ENCODE measurements around the gene PRSS16. TPM values are rescaled to one million over a fixed set of nuclear protein-coding genes. Genes with fewer than 3 reads are reported as not detected.

PRSS16 gene
- total and polyA plus RNA-seq, 9 of the 15 experiments (the other 6 are each of a cell fraction or from before 2014, with no cell fraction given) = 4.5 to 21.3 (median 12.1) TPM

- WGBS (ENCODE audit: insufficient coverage, low coverage, missing lambda C conversion rate) = 77% methylated on average over 7 of the region's 7 CpGs
- Histone ChIP-seq H2AFZ (ENCODE audit: low read depth, low read length) (no peak overlapping the region), H3K36me3 (ENCODE audit: control insufficient read depth, insufficient read depth, low read length) (no peaks in the 10 kb centered on the region), H3K9me1 (ENCODE audit: control insufficient read depth, insufficient read depth, low read length) (no peaks in the 10 kb centered on the region), H3K4me1 (replicated peaks in 1 of 2; ENCODE audit: control insufficient read depth in 2 of 2, insufficient read depth in 2 of 2, low read length in 2 of 2) (peaks cover 0 to 11% of the 10 kb centered on the region in 2 experiments; a peak in 2 of 5 replicates), H3K9me3 (replicated peaks; ENCODE audit: control insufficient read depth, insufficient read depth, low read depth, low read length) (peaks cover 3% of the 10 kb centered on the region), H3K27ac (ENCODE audit: extremely low read depth, low read depth, low read length) (no peak overlapping the region), H3K4me3 (no peak overlapping the region), H3K79me2 (ENCODE audit: control insufficient read depth, insufficient read depth, low read length) (no peaks in the 10 kb centered on the region), H3K9ac (ENCODE audit: insufficient read depth in 1 of 2, low read depth in 2 of 2, low read length in 2 of 2) (no peak overlapping the region), H4K20me1 (replicated peaks; ENCODE audit: control insufficient read depth, insufficient read depth, low read length) (no peaks in the 10 kb centered on the region), H3K27me3 (ENCODE audit: control insufficient read depth in 2 of 2, insufficient read depth in 2 of 2, low read length in 2 of 2) (no peaks in the 10 kb centered on the region), H3K4me2 (ENCODE audit: insufficient read depth, low read length) (no peak overlapping the region)
- in situ Hi-C loops (cut with MboI) = no loop called here
- intact Hi-C loops (cut with micrococcal nuclease) = no loop called here
- DNase-seq (ENCODE audit: extremely low read depth in 1 of 4, low spot score in 3 of 4) (no peak), FAIRE-seq (no peak), ATAC-seq (no peak)
- POLR2A ChIA-PET = interaction anchor here (2.7 kb wide), 1 partner anchor 10 kb away, joined by 16 read pairs; no protein-coding TSS in a partner anchor
- TF ChIP-seq FOXA3 (CRISPR knock-in tag; conservative IDR thresholded peaks at IDR 0.05 in 1 of 2, IDR thresholded peaks at IDR 0.05 in 1 of 2) (peak in 1 of 2 experiments; percentile 54; a peak in 1 of 4 replicates), HLTF (IDR thresholded peaks at IDR 0.05) (no peak)
- BruUV-seq (replicated peaks) = no TSS peak
- CTCF ChIA-PET (ENCODE audit: low intra/inter-chr PET ratio) = no interaction called here
Measured at GRCh38 chr6:27241443-27241842, 6.1 kb upstream of the PRSS16 start.

- H3K27ac ChIP-seq (ENCODE audit: extremely low read depth, low read depth, low read length) = no peak overlapping the region
- H3K4me1 ChIP-seq (replicated peaks in 1 of 2; ENCODE audit: control insufficient read depth in 2 of 2, insufficient read depth in 2 of 2, low read length in 2 of 2) = peaks cover 8 to 16% of the 10 kb centered on the region in 2 experiments; a peak in 4 of 5 replicates
- in situ Hi-C loops (cut with MboI) = no loop called here
- 40% methylated on average over 14 of the region's 14 CpGs for WGBS (ENCODE audit: insufficient coverage, low coverage, missing lambda C conversion rate)
- CTCF ChIA-PET (ENCODE audit: low intra/inter-chr PET ratio) = no interaction called here
- peak overlapping the region; percentile 79 for H2AFZ ChIP-seq (ENCODE audit: low read depth, low read length)
- intact Hi-C loops (cut with micrococcal nuclease) = no loop called here
- no peaks in the 10 kb centered on the region for H4K20me1 ChIP-seq (replicated peaks; ENCODE audit: control insufficient read depth, insufficient read depth, low read length)
- POLR2A ChIA-PET = interaction anchor here (0.7 to 2.7 kb wide), 3 partner anchors 9 to 861 kb away, joined by 3 to 16 read pairs (median 3); a partner anchor contains a TSS
- no peaks in the 10 kb centered on the region for H3K36me3 ChIP-seq (ENCODE audit: control insufficient read depth, insufficient read depth, low read length)
- BruUV-seq (replicated peaks) = no TSS peak
- peaks cover 3% of the 10 kb centered on the region for H3K9me3 ChIP-seq (replicated peaks; ENCODE audit: control insufficient read depth, insufficient read depth, low read depth, low read length)
- H3K9ac ChIP-seq (ENCODE audit: insufficient read depth in 1 of 2, low read depth in 2 of 2, low read length in 2 of 2) = peak overlapping the region in 1 of 2 experiments; percentile 14; a peak in 1 of 4 replicates
- H3K4me3 ChIP-seq = no peak overlapping the region
- ATAC-seq = peak; percentile 26; the same call in 2 of the 3 replicates
- no peaks in the 10 kb centered on the region for H3K9me1 ChIP-seq (ENCODE audit: control insufficient read depth, insufficient read depth, low read length)
- H3K27me3 ChIP-seq (ENCODE audit: control insufficient read depth in 2 of 2, insufficient read depth in 2 of 2, low read length in 2 of 2) = no peaks in the 10 kb centered on the region
- DNase-seq (ENCODE audit: extremely low read depth in 1 of 4, low spot score in 3 of 4) = no peak
- peak overlapping the region; percentile 23; the same call in 1 of the 2 replicates for H3K4me2 ChIP-seq (ENCODE audit: insufficient read depth, low read length)
- no peak for FAIRE-seq
- no peaks in the 10 kb centered on the region for H3K79me2 ChIP-seq (ENCODE audit: control insufficient read depth, insufficient read depth, low read length)
- peak; percentile 57 for TF ChIP-seq CEBPG (CRISPR knock-in tag; IDR thresholded peaks at IDR 0.05)
- TF ChIP-seq CEBPG (tag; conservative IDR thresholded peaks at IDR 0.05 in 1 of 2, IDR thresholded peaks at IDR 0.05 in 1 of 2) = peak; percentile 60 to 78; a peak in 3 of 4 replicates
- TF ChIP-seq PKNOX1 (IDR thresholded peaks at IDR 0.05) = peak; percentile 6; the same call in 1 of the 2 replicates
- TF ChIP-seq TEAD1 (CRISPR knock-in tag; IDR thresholded peaks at IDR 0.05) = peak in 1 of 2 experiments; percentile 65; a peak in 1 of 4 replicates
- TF ChIP-seq BRF1 (IDR thresholded peaks at IDR 0.05; ENCODE audit: borderline replicate concordance, extremely low read depth, insufficient read length) = no peak
- peak; percentile 41 for TF ChIP-seq CXXC5 (CRISPR knock-in tag; IDR thresholded peaks at IDR 0.05)
- no peak for TF ChIP-seq ATF6 (CRISPR knock-in tag; IDR thresholded peaks at IDR 0.05)
- peak; percentile 55 for TF ChIP-seq TEAD4 (IDR thresholded peaks at IDR 0.05; ENCODE audit: low read length)
- no peak for TF ChIP-seq TEAD4 (CRISPR knock-in tag; IDR thresholded peaks at IDR 0.05; ENCODE audit: borderline replicate concordance)
Measured at GRCh38 chr6:27242589-27243265, 4.8 kb upstream of the PRSS16 start.

Measured in K562 (cell line).